K562 (cell line): Measurements from ENCODE around the gene S100A4. TPM values are rescaled to one million over a fixed set of nuclear protein-coding genes. Genes with fewer than 3 reads are reported as not detected.

Source experiments
- ATAC-seq: fragments of 200-7000 bp; cut with Tn5 transposase; 3 replicates; pipeline ENCODE4 v1.9.1; 2020; ENCODE audit warnings: moderate library complexity
- BruUV-seq: library from RNA; stranded (reverse); fragments of 400-500 nt; replicated peaks from 2 replicates; lab custom pipeline; 2021; lab: Mats Ljungman, UMichigan
- CTCF ChIA-PET: fragments of 300-600 bp; formaldehyde crosslinking; extraction: SDS; loops from one replicate; lab custom pipeline; 2021; ENCODE audit warnings: low intra/inter-chr PET ratio; lab: Yijun Ruan, JAX
- POLR2A ChIA-PET: fragments of 300-600, 350-650 bp; sonication (Branson Sonifier 250); formaldehyde crosslinking; extraction: SDS; loops from one replicate; lab custom pipeline; 2021; ENCODE audit warnings: antibody characterized with exemption, inconsistent platforms; lab: Yijun Ruan, JAX
- DNase-seq, 4 experiments: peaks; one replicate each; pipeline versions ENCODE4 v3.0.0 to v3.0.0-alpha.2; 2011 to 2018; ENCODE audit warnings: low spot score in 3 of 4, mixed read lengths in 3 of 4; ENCODE audit errors: extremely low read depth in 1 of 4
- FAIRE-seq: peaks from 2 replicates; lab custom pipeline; 2011; peaks lifted over from hg19 to GRCh38; lab: Jason Lieb, UNC
- H2AFZ ChIP-seq: 2 replicates; pipeline ENCODE4 v1.6.0; 2011; ENCODE audit warnings: low read depth, low read length, control low read depth, inconsistent platforms
- H3K27ac ChIP-seq: fragments of 200-600 bp; 3 replicates; pipeline ENCODE4 v1.8.0; 2011; ENCODE audit warnings: low read depth, mild to moderate bottlenecking, control low read depth, inconsistent platforms, low read length, moderate library complexity, mixed read lengths; ENCODE audit errors: extremely low read depth
- H3K27me3 ChIP-seq, 2 experiments: fragments of 300-600 bp in 1 of 2; 2 replicates in 1 of 2; 3 replicates in 1 of 2; pipeline versions ENCODE4 v1.6.0 to v1.8.0; 2011; ENCODE audit warnings: inconsistent platforms in 2 of 2, low read length in 2 of 2, mild to moderate bottlenecking in 1 of 2, mixed read lengths in 1 of 2, moderate library complexity in 1 of 2; ENCODE audit not compliant: control insufficient read depth in 2 of 2, insufficient read depth in 2 of 2
- H3K36me3 ChIP-seq: fragments of 300-600 bp; 3 replicates; pipeline ENCODE4 v1.8.0; 2011; ENCODE audit warnings: mild to moderate bottlenecking, low read length, inconsistent platforms; ENCODE audit not compliant: control insufficient read depth, insufficient read depth
- H3K4me1 ChIP-seq, 2 experiments: fragments of 200-600 bp in 1 of 2; replicated peaks in 1 of 2; 2 replicates in 1 of 2; 3 replicates in 1 of 2; pipeline versions ENCODE4 v1.5.1 to v1.8.0; 2011; ENCODE audit warnings: inconsistent platforms in 2 of 2, low read length in 2 of 2, mild to moderate bottlenecking in 1 of 2, mixed read lengths in 1 of 2, moderate library complexity in 1 of 2; ENCODE audit not compliant: control insufficient read depth in 2 of 2, insufficient read depth in 2 of 2
- H3K4me2 ChIP-seq: 2 replicates; pipeline ENCODE4 v1.6.1; 2011; ENCODE audit warnings: low read length, control low read depth, inconsistent platforms, mixed read lengths; ENCODE audit not compliant: insufficient read depth
- H3K4me3 ChIP-seq: fragments of 200-600 bp; sonication (generic), shearing (Covaris generic); 2 replicates; pipeline ENCODE4 v1.5.1; 2016; ENCODE audit warnings: control low read depth, inconsistent platforms
- H3K79me2 ChIP-seq: fragments of 200-600 bp; 3 replicates; pipeline ENCODE4 v1.8.0; 2011; ENCODE audit warnings: low read length, inconsistent platforms; ENCODE audit not compliant: control insufficient read depth, insufficient read depth
- H3K9ac ChIP-seq, 2 experiments: 2 replicates each; pipeline versions ENCODE4 v1.6.0 to v1.6.1; 2011; ENCODE audit warnings: low read depth in 2 of 2, low read length in 2 of 2, control low read depth in 1 of 2, inconsistent platforms in 1 of 2, mild to moderate bottlenecking in 1 of 2, mixed read lengths in 1 of 2; ENCODE audit not compliant: insufficient read depth in 1 of 2
- H3K9me1 ChIP-seq: one replicate; pipeline ENCODE4 v1.6.0; 2011; ENCODE audit warnings: inconsistent platforms, mild to moderate bottlenecking, low read length, moderate library complexity; ENCODE audit not compliant: control insufficient read depth, insufficient read depth
- H3K9me3 ChIP-seq: replicated peaks from 2 replicates; pipeline ENCODE4 v1.5.1; 2011; ENCODE audit warnings: low read depth, low read length, inconsistent platforms; ENCODE audit not compliant: control insufficient read depth, insufficient read depth
- H4K20me1 ChIP-seq: replicated peaks from 2 replicates; pipeline ENCODE4 v1.6.1; 2011; ENCODE audit warnings: low read length, inconsistent platforms, mixed read lengths; ENCODE audit not compliant: control insufficient read depth, insufficient read depth
- CCNT2 ChIP-seq: IDR thresholded peaks from 2 replicates; pipeline ENCODE4 v1.6.1; 2011; ENCODE audit warnings: borderline replicate concordance, low read depth, mild to moderate bottlenecking, moderate library complexity, mixed read lengths, low read length; ENCODE audit not compliant: insufficient read length; ENCODE audit errors: extremely low read depth
- DMBX1 ChIP-seq: fragments of 250-450 bp; sonication (Bioruptor Pico); IDR thresholded peaks from 2 replicates; pipeline ENCODE4 v1.8.0; 2022; ENCODE audit warnings: inconsistent platforms, mild to moderate bottlenecking, moderate library complexity, borderline replicate concordance
- ETV1 ChIP-seq: fragments of 450-650 bp; conservative IDR thresholded peaks from 2 replicates; pipeline ENCODE4 v1.6.1; 2016; ENCODE audit warnings: missing genetic modification characterization, control low read depth, low read depth, missing compliant biosample characterization
- GTF2F1 ChIP-seq: IDR thresholded peaks from 2 replicates; pipeline ENCODE4 v1.6.1; 2011; ENCODE audit warnings: low read depth, low read length, improper control_type of control experiment
- HMG20B ChIP-seq: fragments of 250-450 bp; sonication (Bioruptor Pico); IDR thresholded peaks from 2 replicates; pipeline ENCODE4 v1.5.0; 2021; ENCODE audit warnings: mild to moderate bottlenecking
- ILF3 ChIP-seq: fragments of 450-650 bp; IDR thresholded peaks from 2 replicates; pipeline ENCODE4 v1.6.1; 2018; ENCODE audit warnings: antibody characterized with exemption, mild to moderate bottlenecking, moderate library complexity, borderline replicate concordance
- KAT8 ChIP-seq: fragments of 450-650 bp; IDR thresholded peaks from 2 replicates; pipeline ENCODE4 v1.6.1; 2016; ENCODE audit warnings: low read depth, mild to moderate bottlenecking
- MTA1 ChIP-seq: fragments of 450-650 bp; IDR thresholded peaks from 2 replicates; pipeline ENCODE4 v1.6.1; 2017; ENCODE audit warnings: borderline replicate concordance
- NCOA4 ChIP-seq: fragments of 450-650 bp; IDR thresholded peaks from 2 replicates; pipeline ENCODE4 v1.6.1; 2018; ENCODE audit warnings: mild to moderate bottlenecking; ENCODE audit not compliant: partially characterized antibody
- NUFIP1 ChIP-seq: fragments of 450-650 bp; IDR thresholded peaks from 2 replicates; pipeline ENCODE4 v1.6.1; 2018; ENCODE audit not compliant: partially characterized antibody
- PHF20 ChIP-seq: fragments of 450-650 bp; IDR thresholded peaks from 2 replicates; pipeline ENCODE4 v1.6.1; 2018; ENCODE audit not compliant: partially characterized antibody
- PML ChIP-seq: IDR thresholded peaks from 2 replicates; pipeline ENCODE4 v1.6.1; 2012; ENCODE audit warnings: low read length, inconsistent platforms
- PTTG1 ChIP-seq: fragments of 450-650 bp; IDR thresholded peaks from 2 replicates; pipeline ENCODE4 v1.6.1; 2016; ENCODE audit warnings: low read depth, mild to moderate bottlenecking, missing genetic modification characterization, missing compliant biosample characterization
- RBM25 ChIP-seq: fragments of 200-400 bp; formaldehyde crosslinking; IDR thresholded peaks from 2 replicates; pipeline ENCODE4 v1.6.1; 2018; ENCODE audit warnings: low read length, low read depth, moderate library complexity; ENCODE audit not compliant: severe bottlenecking
- U2AF2 ChIP-seq: fragments of 200-400 bp; formaldehyde crosslinking; optimal IDR thresholded peaks from 2 replicates; pipeline ENCODE3; 2017; ENCODE audit warnings: low read depth, mild to moderate bottlenecking, low read length
- ZBTB43 ChIP-seq: sonication (generic); formaldehyde crosslinking; IDR thresholded peaks from 2 replicates; pipeline ENCODE4 v1.8.0; 2023; ENCODE audit warnings: mild to moderate bottlenecking, missing genetic modification reagents
- ZNF316 ChIP-seq: fragments of 450-650 bp; IDR thresholded peaks from 2 replicates; pipeline ENCODE4 v1.6.1; 2016
- ZNF431 ChIP-seq: sonication (generic); formaldehyde crosslinking; IDR thresholded peaks from 2 replicates; pipeline ENCODE4 v1.8.0; 2022; ENCODE audit warnings: mild to moderate bottlenecking, missing genetic modification reagents
- ZNF507 ChIP-seq: conservative IDR thresholded peaks from 2 replicates; pipeline ENCODE4 v1.6.1; 2017; ENCODE audit warnings: missing genetic modification characterization, missing compliant biosample characterization
- WGBS: fragments of 100-300 bp; shearing (Covaris generic); methylation state at CpG from one replicate; pipeline ENCODE4 v1.1.6; 2016; ENCODE audit warnings: low coverage, mixed read lengths; ENCODE audit not compliant: insufficient coverage; ENCODE audit errors: missing lambda C conversion rate; 5-methylcytosine and 5-hydroxymethylcytosine counted together
- in situ Hi-C: fragments of 300-500 bp; cut with MboI; formaldehyde crosslinking; loops from 4 replicates; pipeline ENCODE4 v1.15.0; 2018; ENCODE audit warnings: inconsistent platforms, mixed read lengths
- intact Hi-C: fragments of 100-400 bp; cut with micrococcal nuclease; formaldehyde crosslinking; loops from 2 replicates; pipeline ENCODE4 v1.14.2; 2022
- polyA plus RNA-seq, 8 experiments: library from polyadenylated mRNA; depleted of rRNA in 4 of 8; stranded (reverse) in 5 of 8; unstranded in 3 of 8; fragments of >200 nt; fragmentation: Nextera tagmentation in 2 of 8; fragmentation: Illumina TruSeq in 1 of 8; extraction: Ambion mirVana in 2 of 8; extraction: Trizol in 1 of 8; gene quantifications; 2 replicates each; pipeline versions ENCODE4 v1.2.1 to v1.2.3, GENCODE V29; 2011 to 2014; ENCODE audit warnings: inconsistent platforms in 1 of 8, missing spikeins in 1 of 8
- total RNA-seq, 7 experiments: library from RNA; depleted of rRNA in 6 of 7; stranded (reverse); fragments of >200 nt in 6 of 7; fragmentation: Illumina TruSeq in 2 of 7; extraction: Trizol in 2 of 7; gene quantifications; 2 replicates each; pipeline versions ENCODE4 v1.2.1 to v1.2.3, GENCODE V29; 2011 to 2021; ENCODE audit warnings: low replicate concordance in 1 of 7

The S100A4 gene
- total and polyA plus RNA-seq, 9 of the 15 experiments (the other 6 are each of a cell fraction or from before 2014, with no cell fraction given) = 3.7 to 20.1 (median 11.2) TPM

GRCh38 chr1:153495536-153495935 lies 50.1 kb downstream of the S100A4 start:
- in situ Hi-C loops = no loop called here
- no peak overlapping the region for H3K27ac ChIP-seq
- ChIA-PET CTCF (interaction anchor here (0.5 to 3.8 kb wide), 6 partner anchors 61 to 834 kb away, joined by 3 to 48 read pairs (median 9); partner anchors contain the start of gene PGLYRP3), POLR2A (interaction anchor here (0.6 to 2.2 kb wide), 3 partner anchors 101 to 495 kb away, joined by 3 to 9 read pairs (median 7); no protein-coding TSS in a partner anchor)
- TF ChIP-seq ZNF431 (CRISPR knock-in tag) (no peak), U2AF2 (no peak), CCNT2 (no peak), GTF2F1 (no peak), ILF3 (no peak), DMBX1 (no peak), NUFIP1 (no peak), KAT8 (no peak), ZNF316 (no peak), ETV1 (no peak), ZNF507 (tag) (no peak), PHF20 (no peak), PTTG1 (tag) (no peak), RBM25 (no peak), NCOA4 (no peak), HMG20B (no peak), ZBTB43 (CRISPR knock-in tag) (no peak), PML (no peak), MTA1 (no peak)
- H3K4me2 ChIP-seq = no peak overlapping the region
- FAIRE-seq (no peak), ATAC-seq (no peak), DNase-seq (no peak)
- H3K36me3 ChIP-seq = no peaks in the 10 kb centered on the region
- H3K4me1 ChIP-seq = no peaks in the 10 kb centered on the region
- no TSS peak for BruUV-seq
- peaks cover 7% of the 10 kb centered on the region; the same call in 1 of the 2 replicates for H4K20me1 ChIP-seq
- no peaks in the 10 kb centered on the region for H3K9me3 ChIP-seq
- H3K9ac ChIP-seq = no peak overlapping the region
- WGBS = 9% methylated on average over 6 of the region's 6 CpGs
- H3K9me1 ChIP-seq = no peaks in the 10 kb centered on the region
- H3K27me3 ChIP-seq = peaks cover 8 to 18% of the 10 kb centered on the region in 2 experiments; a peak in 4 of 5 replicates
- H3K4me3 ChIP-seq = no peak overlapping the region
- no peaks in the 10 kb centered on the region for H3K79me2 ChIP-seq
- intact Hi-C loops = loop anchor here (1.0 to 2.0 kb wide), 3 partner anchors 67 to 140 kb away; no protein-coding TSS in a partner anchor
- H2AFZ ChIP-seq = no peak overlapping the region
